ENCODE measurements around the gene POU6F2. TPM values are rescaled to one million over a fixed set of nuclear protein-coding genes. Genes with fewer than 3 reads are reported as not detected.

The POU6F2 gene
- total and polyA plus RNA-seq, 8 donors, result 0.37 TPM; not detected in 7

- H3K36me3 ChIP-seq, result no peaks in the 10 kb centered on the region
- no peaks in the 10 kb centered on the region for H3K27me3 ChIP-seq
- DNase-seq, result no peak
- no peak overlapping the region for H3K4me3 ChIP-seq
- TF ChIP-seq POLR2AphosphoS5 (IDR thresholded peaks at IDR 0.05), result no peak
- no peak for TF ChIP-seq EP300 (IDR thresholded peaks at IDR 0.05)
- no peak for TF ChIP-seq POLR2A (IDR thresholded peaks at IDR 0.05)
- TF ChIP-seq CTCF (IDR thresholded peaks at IDR 0.05), result no peak
- intact Hi-C loops (cut with DNase I; ENCODE audit: low total_unique reads), result no loop called here
- WGBS, 5 donors, result 71 to 82% (median 75%) methylated on average over 5 to 8 of the region's 8 CpGs
- H3K9me3 ChIP-seq, result no peaks in the 10 kb centered on the region
- H3K27ac ChIP-seq, result no peak overlapping the region
- H3K4me1 ChIP-seq, result no peaks in the 10 kb centered on the region
These were observed 530.3 kb downstream of the POU6F2 start for GRCh38 chr7:39507866-39508551.

GRCh38 chr7:39509436-39509835 lies 531.7 kb downstream of the POU6F2 start:
- TF ChIP-seq POLR2A (IDR thresholded peaks at IDR 0.05) (no peak), CTCF (IDR thresholded peaks at IDR 0.05) (no peak), POLR2AphosphoS5 (IDR thresholded peaks at IDR 0.05) (no peak), EP300 (IDR thresholded peaks at IDR 0.05) (no peak)
- Histone ChIP-seq H3K27me3 (no peaks in the 10 kb centered on the region), H3K9me3 (no peaks in the 10 kb centered on the region), H3K27ac (no peak overlapping the region), H3K4me3 (no peak overlapping the region), H3K36me3 (no peaks in the 10 kb centered on the region), H3K4me1 (no peaks in the 10 kb centered on the region)
- no peak for DNase-seq
- WGBS, 5 donors, result 60 to 100% (median 67%) methylated on average over 1 to 4 of the region's 4 CpGs
- intact Hi-C loops (cut with DNase I; ENCODE audit: low total_unique reads), result no loop called here

GRCh38 chr7:39509912-39510311 lies 532.2 kb downstream of the POU6F2 start:
- DNase-seq, result no peak
- intact Hi-C loops (cut with DNase I; ENCODE audit: low total_unique reads), result loop anchor here (10.0 kb wide), 1 partner anchor 1105 kb away; no protein-coding TSS in a partner anchor
- no peaks in the 10 kb centered on the region for H3K4me1 ChIP-seq
- no peaks in the 10 kb centered on the region for H3K9me3 ChIP-seq
- TF ChIP-seq POLR2AphosphoS5 (IDR thresholded peaks at IDR 0.05), result no peak
- TF ChIP-seq CTCF (IDR thresholded peaks at IDR 0.05), result no peak
- TF ChIP-seq POLR2A (IDR thresholded peaks at IDR 0.05), result no peak
- TF ChIP-seq EP300 (IDR thresholded peaks at IDR 0.05), result no peak
- no peak overlapping the region for H3K27ac ChIP-seq
- no peak overlapping the region for H3K4me3 ChIP-seq
- WGBS, 5 donors, result 47 to 79% (median 66%) methylated on average over 2 of the region's 2 CpGs
- no peaks in the 10 kb centered on the region for H3K36me3 ChIP-seq
- H3K27me3 ChIP-seq, result no peaks in the 10 kb centered on the region

GRCh38 chr7:39510864-39511354 lies 533.2 kb downstream of the POU6F2 start:
- H3K27me3 ChIP-seq, result no peaks in the 10 kb centered on the region
- H3K4me1 ChIP-seq, result no peaks in the 10 kb centered on the region
- H3K27ac ChIP-seq, result no peak overlapping the region
- H3K4me3 ChIP-seq, result no peak overlapping the region
- 61 to 79% (median 71%) methylated on average over 3 of the region's 3 CpGs for WGBS, 5 donors
- no peak for DNase-seq
- no peaks in the 10 kb centered on the region for H3K9me3 ChIP-seq
- TF ChIP-seq POLR2AphosphoS5 (IDR thresholded peaks at IDR 0.05), result no peak
- TF ChIP-seq EP300 (IDR thresholded peaks at IDR 0.05), result no peak
- no peak for TF ChIP-seq POLR2A (IDR thresholded peaks at IDR 0.05)
- TF ChIP-seq CTCF (IDR thresholded peaks at IDR 0.05), result no peak
- intact Hi-C loops (cut with DNase I; ENCODE audit: low total_unique reads), result loop anchor here (10.0 kb wide), 1 partner anchor 1106 kb away; no protein-coding TSS in a partner anchor
- no peaks in the 10 kb centered on the region for H3K36me3 ChIP-seq
